ENCODE measurements around the gene BUB1B. TPM values are rescaled to one million over a fixed set of nuclear protein-coding genes. Genes with fewer than 3 reads are reported as not detected.
A peak's percentile ranks its signal among the peaks of the same experiment; 100 is the strongest.

Gene BUB1B
- total RNA-seq, 1 donor, result 2.7 TPM

DNA sequence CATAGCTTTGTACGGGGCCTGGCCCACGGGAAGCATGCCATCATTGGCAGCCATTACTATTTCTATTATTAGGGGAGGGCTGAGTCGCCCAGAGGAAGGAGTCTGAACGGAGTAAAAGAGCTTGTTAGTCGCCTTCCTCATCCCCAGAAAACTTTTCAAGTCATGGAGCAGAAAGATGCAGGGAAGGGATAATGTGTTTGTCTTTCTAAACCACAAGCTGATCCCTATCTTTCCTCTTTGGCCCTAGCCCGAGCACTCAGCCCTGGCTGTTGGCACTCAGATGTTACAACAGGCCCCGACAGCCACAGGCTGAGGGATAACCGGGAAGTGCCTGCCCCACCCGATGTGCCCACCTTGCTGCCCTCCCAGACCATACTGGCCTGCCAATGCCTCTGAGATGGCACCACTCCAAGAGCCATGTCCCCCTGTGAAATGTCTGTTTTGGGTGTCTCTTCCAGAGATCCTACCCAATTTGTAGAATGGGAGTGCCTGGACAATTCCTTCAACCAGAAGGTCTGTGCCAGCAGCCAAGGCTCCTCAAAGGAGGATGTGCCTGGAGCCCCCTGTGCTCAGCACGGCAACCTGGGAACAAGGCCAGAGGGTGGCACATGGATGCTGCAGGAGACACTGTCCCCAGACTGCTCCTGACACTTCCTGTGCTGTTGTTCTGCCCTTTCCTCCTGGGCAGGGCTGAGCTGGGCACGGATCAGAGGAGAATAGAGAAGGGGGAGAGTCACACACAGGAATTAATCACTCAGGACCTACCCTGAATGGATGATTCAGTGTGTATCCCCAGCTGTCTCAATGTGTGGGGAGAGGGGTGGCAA lies 88.8 kb downstream of the BUB1B start:
- Histone ChIP-seq H3K4me3 (ENCODE audit: low read length) (no peak overlapping the region), H3K9me3 (ENCODE audit: low read depth, low read length) (no peaks in the 10 kb centered on the region), H3K27me3 (ENCODE audit: insufficient read depth, low read length) (peaks cover 35% of the 10 kb centered on the region), H3K4me1 (ENCODE audit: insufficient read depth, low read length) (peaks cover 14% of the 10 kb centered on the region)

DNA sequence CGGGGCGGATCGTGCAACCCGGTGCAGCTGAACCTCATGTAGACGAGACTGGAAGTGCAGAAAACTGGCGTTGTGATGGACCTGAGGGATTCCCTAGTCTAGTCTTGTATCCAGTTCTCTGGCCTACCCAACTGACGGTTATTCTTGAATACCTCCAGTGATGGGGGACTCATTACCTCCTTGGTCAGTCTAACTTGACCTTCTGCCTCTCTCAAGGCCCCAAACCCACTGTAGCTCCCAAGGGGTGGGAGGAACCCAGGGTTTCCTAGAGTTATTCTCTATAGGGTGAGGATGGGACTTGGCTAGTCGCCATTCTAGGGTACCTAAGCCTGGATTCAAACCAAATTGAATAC lies 89.4 kb downstream of the BUB1B start:
- H3K4me1 ChIP-seq (ENCODE audit: insufficient read depth, low read length), result peaks cover 14% of the 10 kb centered on the region
- H3K27me3 ChIP-seq (ENCODE audit: insufficient read depth, low read length), result peaks cover 35% of the 10 kb centered on the region
- no peak overlapping the region for H3K4me3 ChIP-seq (ENCODE audit: low read length)
- no peaks in the 10 kb centered on the region for H3K9me3 ChIP-seq (ENCODE audit: low read depth, low read length)

DNA sequence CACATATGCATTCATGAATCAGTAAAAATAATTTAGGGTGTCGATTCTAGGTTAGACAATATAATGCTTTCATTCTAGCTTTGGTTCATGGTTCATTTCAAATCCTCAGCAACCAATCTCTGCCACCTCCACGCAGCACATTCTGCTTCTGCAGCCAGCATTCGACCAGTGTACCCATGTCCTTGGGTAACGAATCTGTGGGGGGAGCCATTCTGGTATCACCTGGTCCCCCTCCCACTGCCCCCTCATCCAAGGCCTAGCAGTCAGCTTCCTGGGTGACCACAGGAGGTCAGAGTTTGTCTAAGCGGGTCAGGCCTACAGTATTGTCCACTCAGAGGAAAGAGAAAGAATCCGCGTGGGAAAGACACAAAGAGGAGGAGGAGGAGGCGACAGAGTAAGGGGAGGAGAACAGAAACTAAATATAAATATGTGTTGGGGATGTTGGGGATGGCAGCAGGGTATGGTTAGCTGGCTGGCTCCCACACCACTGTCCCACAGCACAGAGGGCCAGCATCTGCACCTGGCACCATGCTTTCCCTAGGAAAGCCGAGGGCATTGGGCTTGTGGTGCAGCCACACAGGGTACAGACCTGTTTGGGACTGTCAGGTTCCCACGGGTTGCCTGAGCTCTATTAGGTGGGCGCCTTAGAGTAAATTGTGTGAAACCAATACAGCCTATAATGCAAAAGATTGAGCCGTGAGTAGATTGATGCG lies 90.1 kb downstream of the BUB1B start:
- Histone ChIP-seq H3K4me1 (ENCODE audit: insufficient read depth, low read length) (peaks cover 14% of the 10 kb centered on the region), H3K9me3 (ENCODE audit: low read depth, low read length) (no peaks in the 10 kb centered on the region), H3K4me3 (ENCODE audit: low read length) (no peak overlapping the region), H3K27me3 (ENCODE audit: insufficient read depth, low read length) (peaks cover 35% of the 10 kb centered on the region)

DNA sequence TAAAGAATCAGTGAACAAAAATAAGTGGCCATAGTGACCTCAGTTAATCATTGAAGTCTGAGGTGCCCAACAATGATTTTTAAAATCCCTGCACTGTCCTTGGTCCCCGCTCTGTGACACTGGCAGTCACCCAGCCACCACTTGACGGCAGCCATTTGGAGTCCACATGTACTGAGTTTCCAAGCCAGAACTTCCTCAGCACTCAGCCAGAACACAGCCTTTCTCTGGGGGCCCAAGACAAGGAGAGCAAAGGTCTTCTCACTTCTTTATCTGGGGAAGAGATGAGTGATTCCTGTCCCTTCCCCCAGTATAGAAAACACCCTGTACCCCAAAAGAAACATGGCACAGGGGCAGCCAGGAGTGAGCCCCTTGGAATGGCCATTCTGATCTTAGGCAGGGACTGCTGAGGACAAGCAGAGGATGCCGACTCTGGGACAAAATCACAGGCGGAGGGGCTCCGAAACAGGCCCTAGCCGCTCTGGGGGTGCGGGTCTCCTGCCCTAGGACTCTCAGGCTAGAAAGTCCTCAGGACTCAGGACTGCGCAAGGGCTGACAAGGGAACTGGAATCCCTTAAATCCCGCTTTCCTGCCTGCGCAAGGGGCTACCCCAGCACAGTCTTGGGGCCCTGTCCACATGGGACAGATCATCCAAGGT lies 90.7 kb downstream of the BUB1B start:
- Histone ChIP-seq H3K27me3 (ENCODE audit: insufficient read depth, low read length) (peaks cover 35% of the 10 kb centered on the region), H3K9me3 (ENCODE audit: low read depth, low read length) (no peaks in the 10 kb centered on the region)

DNA sequence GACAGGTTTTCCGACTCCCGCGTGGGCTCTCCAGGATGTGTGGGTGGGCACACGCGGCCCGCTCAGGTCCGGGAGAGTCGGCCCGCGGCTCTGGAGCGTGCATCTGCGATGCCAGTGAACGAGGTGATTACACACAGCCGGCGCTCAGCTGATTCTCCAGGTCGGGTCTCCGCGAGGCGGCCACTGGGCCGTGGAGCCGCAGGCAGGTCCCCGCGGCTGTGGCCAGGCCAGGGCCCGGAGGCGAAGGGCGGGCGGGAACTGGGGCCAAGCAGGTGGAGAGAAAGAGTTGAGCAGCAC lies 91.2 kb downstream of the BUB1B start:
- Histone ChIP-seq H3K4me1 (ENCODE audit: insufficient read depth, low read length) (peaks cover 14% of the 10 kb centered on the region), H3K9me3 (ENCODE audit: low read depth, low read length) (no peaks in the 10 kb centered on the region), H3K27me3 (ENCODE audit: insufficient read depth, low read length) (peaks cover 35% of the 10 kb centered on the region), H3K4me3 (ENCODE audit: low read length) (no peak overlapping the region)

More for the DNA sequence above, 90.7 kb downstream of the BUB1B start:
- Histone ChIP-seq H3K4me1 (ENCODE audit: insufficient read depth, low read length) (peaks cover 14% of the 10 kb centered on the region), H3K4me3 (ENCODE audit: low read length) (no peak overlapping the region)

DNA sequence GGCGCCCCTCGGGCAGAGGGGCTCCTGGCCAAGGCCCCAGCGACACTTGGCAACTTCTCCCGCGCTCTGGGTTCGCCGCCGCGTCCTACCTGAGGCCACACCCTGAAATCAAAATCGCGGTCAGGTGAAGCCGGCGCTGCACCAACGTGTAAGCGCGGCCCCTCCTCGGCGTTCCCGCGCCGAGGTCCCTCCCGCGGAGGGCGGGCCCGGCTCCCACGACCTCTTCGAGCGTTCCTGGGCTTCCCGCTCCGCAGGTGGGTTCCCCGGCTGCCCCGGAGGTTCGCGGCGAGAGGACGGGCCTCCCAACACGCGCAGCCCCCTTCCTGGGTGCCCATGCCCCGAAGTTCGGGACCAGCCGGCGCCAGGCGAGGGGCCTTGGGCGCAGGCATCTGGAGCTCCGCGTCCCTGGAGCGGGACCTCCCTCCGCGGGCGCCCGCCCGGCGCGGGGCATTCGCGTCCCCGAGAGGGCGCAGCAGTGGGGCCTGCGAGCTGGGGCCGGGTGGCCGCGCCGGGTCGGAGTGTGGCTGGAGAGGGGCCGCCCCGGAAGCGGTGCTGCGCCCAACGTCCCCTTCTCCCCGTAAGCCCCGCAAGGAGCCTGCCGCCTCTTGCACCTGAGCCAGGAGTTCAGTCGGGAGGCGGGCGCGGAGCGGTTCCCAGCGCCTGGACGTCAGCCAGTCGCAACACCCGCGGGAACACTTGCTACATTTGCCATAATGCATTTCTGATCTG lies 91.7 kb downstream of the BUB1B start:
- peaks cover 35% of the 10 kb centered on the region for H3K27me3 ChIP-seq (ENCODE audit: insufficient read depth, low read length)

DNA sequence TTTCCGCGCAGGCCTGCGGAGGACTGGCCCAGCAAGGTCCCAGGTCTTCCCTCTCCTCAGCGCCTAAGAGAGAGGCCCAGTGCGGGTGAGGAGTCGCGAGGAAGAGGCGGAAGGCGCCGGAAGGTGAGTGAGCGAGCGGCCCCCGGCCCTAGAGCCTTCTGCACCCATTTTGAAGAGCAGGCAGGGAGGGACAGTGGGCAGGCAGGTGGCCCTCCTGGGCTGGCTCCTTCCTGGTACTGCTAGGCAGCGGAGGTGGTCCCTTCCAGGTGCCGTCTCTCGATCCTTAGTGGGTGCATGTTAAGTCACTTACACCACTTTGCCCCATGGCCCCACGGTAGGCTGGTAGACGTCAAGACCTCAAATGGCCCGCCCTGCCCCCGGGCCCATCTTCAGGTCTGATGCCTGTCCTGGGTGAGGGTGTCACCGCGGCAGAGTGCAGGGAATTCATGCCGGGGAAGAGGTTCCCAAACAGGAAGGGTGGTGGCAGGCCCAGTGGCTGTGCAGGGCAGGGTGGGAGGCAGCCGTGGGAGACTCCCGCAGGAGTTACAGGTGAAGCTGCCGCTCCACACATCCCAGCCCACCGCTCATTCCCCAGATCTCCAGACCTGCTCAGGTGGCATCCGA lies 92.4 kb downstream of the BUB1B start:
- Histone ChIP-seq H3K4me3 (ENCODE audit: low read length) (peak overlapping the region; percentile 24), H3K9me3 (ENCODE audit: low read depth, low read length) (no peaks in the 10 kb centered on the region), H3K4me1 (ENCODE audit: insufficient read depth, low read length) (peaks cover 14% of the 10 kb centered on the region), H3K27me3 (ENCODE audit: insufficient read depth, low read length) (peaks cover 35% of the 10 kb centered on the region)

More for the DNA sequence above, 91.7 kb downstream of the BUB1B start:
- Histone ChIP-seq H3K4me1 (ENCODE audit: insufficient read depth, low read length) (peaks cover 14% of the 10 kb centered on the region), H3K9me3 (ENCODE audit: low read depth, low read length) (no peaks in the 10 kb centered on the region), H3K4me3 (ENCODE audit: low read length) (peak overlapping the region; percentile 24)

DNA sequence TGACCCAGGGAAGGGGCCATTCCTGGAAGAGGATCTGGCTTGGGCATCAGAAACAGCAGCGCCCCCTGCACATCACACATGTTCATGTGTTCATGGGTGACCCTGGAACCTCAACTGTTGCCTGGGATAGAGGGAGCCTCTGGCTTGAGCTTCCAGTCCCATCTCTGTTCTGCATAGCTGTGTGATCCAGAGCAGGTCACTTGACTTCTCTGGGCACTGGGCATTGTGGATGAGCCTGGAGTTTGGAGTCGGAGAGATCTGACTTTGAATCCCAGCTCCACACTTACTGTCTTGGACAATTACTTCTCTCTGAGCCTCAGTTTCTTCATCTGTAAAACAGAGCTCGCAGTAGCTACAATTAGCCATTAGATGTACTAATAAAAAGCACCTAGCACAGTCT lies 93.6 kb downstream of the BUB1B start:
- H3K27me3 ChIP-seq (ENCODE audit: insufficient read depth, low read length), result peaks cover 35% of the 10 kb centered on the region
- H3K9me3 ChIP-seq (ENCODE audit: low read depth, low read length), result no peaks in the 10 kb centered on the region
- H3K4me3 ChIP-seq (ENCODE audit: low read length), result no peak overlapping the region
- peaks cover 14% of the 10 kb centered on the region for H3K4me1 ChIP-seq (ENCODE audit: insufficient read depth, low read length)

DNA sequence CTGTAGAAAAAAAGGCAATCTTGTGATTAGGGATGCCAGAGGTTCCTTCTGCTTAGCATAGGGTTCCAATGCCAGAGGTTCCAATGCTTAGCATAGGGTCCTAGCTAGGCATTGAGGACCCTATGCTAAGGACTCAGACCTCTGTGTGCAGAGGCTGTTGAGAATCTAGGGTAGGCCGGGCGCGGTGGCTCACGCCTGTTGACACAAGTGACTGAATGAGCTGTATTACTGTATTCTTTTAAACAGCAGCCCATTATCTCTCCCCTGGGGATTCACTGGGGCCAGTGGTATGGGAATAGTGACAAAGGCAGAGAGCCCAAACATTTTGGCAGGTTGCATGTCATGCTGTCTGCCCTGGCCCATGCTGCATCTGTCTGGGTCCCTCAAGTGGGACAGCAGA lies 94.2 kb downstream of the BUB1B start:
- Histone ChIP-seq H3K4me1 (ENCODE audit: insufficient read depth, low read length) (peaks cover 14% of the 10 kb centered on the region), H3K9me3 (ENCODE audit: low read depth, low read length) (no peaks in the 10 kb centered on the region), H3K27me3 (ENCODE audit: insufficient read depth, low read length) (peaks cover 35% of the 10 kb centered on the region), H3K4me3 (ENCODE audit: low read length) (no peak overlapping the region)

DNA sequence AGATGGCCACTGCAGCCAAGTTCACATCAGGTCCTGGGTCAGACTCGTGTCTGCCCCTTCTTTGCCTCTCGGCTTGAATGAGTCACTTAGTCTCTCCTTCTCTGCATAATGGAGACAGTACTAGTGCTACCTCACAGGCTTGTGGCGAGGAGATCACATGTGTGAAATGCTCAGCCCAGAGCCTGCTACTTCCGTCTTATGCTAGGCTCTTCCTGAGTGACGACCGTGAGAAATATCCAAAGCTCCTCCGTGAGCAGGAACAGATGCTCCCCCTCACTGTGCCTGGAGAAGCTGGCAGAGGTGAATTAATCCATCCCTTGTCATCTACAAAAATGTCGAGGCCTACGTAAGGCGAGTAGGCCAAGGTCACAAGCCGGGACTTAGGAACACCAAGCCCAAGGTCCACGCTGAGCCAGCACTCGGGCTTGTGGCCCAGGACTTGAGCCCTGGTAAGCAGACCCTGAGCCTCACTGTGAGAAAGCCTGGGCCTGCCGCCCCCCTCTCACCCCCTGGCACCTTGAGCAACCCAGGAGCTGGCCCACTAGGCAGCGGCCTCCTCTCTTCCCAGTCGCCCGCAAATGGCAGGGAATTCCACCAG lies 95.9 kb downstream of the BUB1B start:
- Histone ChIP-seq H3K27me3 (ENCODE audit: insufficient read depth, low read length) (peaks cover 29% of the 10 kb centered on the region), H3K4me3 (ENCODE audit: low read length) (no peak overlapping the region), H3K4me1 (ENCODE audit: insufficient read depth, low read length) (peaks cover 14% of the 10 kb centered on the region), H3K9me3 (ENCODE audit: low read depth, low read length) (no peaks in the 10 kb centered on the region)

DNA sequence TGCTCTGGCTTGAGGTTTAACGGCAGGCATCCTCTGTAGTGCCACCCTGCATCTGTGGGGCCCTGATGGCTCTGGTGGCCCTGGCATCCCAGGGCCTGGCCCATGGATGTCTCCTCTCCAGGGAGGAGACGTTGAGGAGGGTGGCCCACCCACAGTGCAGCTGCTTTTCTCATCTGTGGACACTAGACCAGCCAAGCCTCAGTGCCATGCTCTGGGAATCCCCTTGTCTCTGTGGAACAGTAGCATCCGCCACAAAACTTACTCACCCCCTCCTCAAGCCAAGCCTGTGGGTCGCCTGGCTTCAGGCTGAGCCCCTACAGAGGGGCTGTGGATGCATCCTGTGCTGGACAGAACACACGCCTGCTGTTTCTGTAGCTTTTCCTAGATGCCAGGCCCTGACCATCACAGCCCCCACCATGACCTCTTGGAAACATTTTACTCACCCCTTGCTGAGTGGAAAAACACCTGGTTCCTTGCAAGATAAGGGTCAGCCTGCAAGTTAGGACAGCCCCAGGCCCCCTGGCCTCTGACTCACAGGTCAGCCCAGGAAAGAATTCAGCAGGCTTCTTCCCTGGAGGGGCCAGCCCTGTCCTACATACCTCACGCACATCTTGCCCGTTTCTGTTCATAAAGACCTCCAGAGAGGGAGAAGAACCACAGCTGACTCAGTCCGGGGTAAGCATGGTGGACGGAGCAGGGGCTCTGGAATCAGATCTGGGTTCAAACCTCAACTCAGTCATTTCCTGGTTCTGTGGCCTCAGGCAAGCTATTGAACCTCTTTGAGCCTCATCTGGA lies 97.0 kb downstream of the BUB1B start:
- H3K9me3 ChIP-seq (ENCODE audit: low read depth, low read length), result no peaks in the 10 kb centered on the region
- H3K27me3 ChIP-seq (ENCODE audit: insufficient read depth, low read length), result peaks cover 17% of the 10 kb centered on the region
- H3K4me3 ChIP-seq (ENCODE audit: low read length), result no peak overlapping the region
- H3K4me1 ChIP-seq (ENCODE audit: insufficient read depth, low read length), result peaks cover 7% of the 10 kb centered on the region

DNA sequence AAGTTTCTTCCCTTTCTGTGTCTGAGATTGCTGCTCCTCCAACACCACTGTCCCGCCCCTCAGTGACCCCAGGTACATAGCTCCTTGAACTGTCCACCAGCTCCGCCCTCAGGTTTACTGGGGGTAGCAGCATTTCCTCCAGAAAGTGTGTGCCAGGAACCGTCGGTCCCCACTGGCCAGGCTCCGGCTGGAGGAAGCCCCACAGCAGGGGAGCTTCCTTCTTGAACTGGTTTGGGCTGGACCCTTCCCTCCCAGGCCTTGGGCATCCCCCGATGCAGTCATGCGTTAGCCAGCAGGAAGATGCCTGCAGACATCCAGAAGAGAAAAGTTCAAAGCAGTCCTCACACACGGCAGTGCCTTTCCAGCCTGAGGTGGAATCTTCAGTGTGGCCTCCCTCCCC lies 97.7 kb downstream of the BUB1B start:
- H3K4me1 ChIP-seq (ENCODE audit: insufficient read depth, low read length), result peaks cover under 1% of the 10 kb centered on the region
- H3K27me3 ChIP-seq (ENCODE audit: insufficient read depth, low read length), result peaks cover 10% of the 10 kb centered on the region
- H3K9me3 ChIP-seq (ENCODE audit: low read depth, low read length), result no peaks in the 10 kb centered on the region
- no peak overlapping the region for H3K4me3 ChIP-seq (ENCODE audit: low read length)

DNA sequence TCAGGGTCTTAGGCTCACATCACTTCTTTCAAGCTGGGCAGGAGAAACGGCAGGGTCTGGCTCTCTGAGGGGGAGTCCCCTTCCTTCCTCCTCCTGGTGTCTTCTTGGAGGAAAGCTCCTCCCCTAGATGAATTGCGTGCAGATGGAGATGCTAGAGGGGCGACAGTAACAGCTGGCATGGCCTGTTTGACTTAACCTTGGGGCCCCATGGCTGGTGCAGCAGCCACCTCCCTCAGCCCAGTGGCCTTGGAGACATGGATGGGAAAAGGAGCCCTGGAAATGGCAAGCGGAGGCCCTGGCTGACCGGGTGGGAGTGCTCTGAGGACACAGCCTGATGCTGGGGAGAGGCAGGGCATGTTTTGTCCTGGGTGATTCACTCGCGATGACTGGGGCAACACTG lies 98.2 kb downstream of the BUB1B start:
- Histone ChIP-seq H3K4me3 (ENCODE audit: low read length) (no peak overlapping the region), H3K27me3 (ENCODE audit: insufficient read depth, low read length) (peaks cover 6% of the 10 kb centered on the region), H3K4me1 (ENCODE audit: insufficient read depth, low read length) (no peaks in the 10 kb centered on the region), H3K9me3 (ENCODE audit: low read depth, low read length) (no peaks in the 10 kb centered on the region)
